WTC11 (cell line): ENCODE results near the gene PIANP.

Experiments used
- TF ChIP-seq, protein P1 (sequence below): sonication (generic); formaldehyde crosslinking; IDR thresholded peaks from 2 replicates; pipeline ENCODE4 v1.8.0; 2022; ENCODE audit warnings: mild to moderate bottlenecking, missing genetic modification reagents
- TF ChIP-seq, protein P2 (sequence below): fragments of 200-600 bp; IDR thresholded peaks from 2 replicates; pipeline ENCODE4 v1.8.0; 2022; ENCODE audit warnings: antibody characterized with exemption
- TF ChIP-seq, protein P3 (sequence below): sonication (generic); formaldehyde crosslinking; IDR thresholded peaks from 2 replicates; pipeline ENCODE4 v1.8.1; 2023; ENCODE audit warnings: mild to moderate bottlenecking, moderate library complexity, missing genetic modification reagents
- TF ChIP-seq, protein P4 (sequence below): sonication (generic); formaldehyde crosslinking; IDR thresholded peaks from 2 replicates; pipeline ENCODE4 v1.8.0; 2022; ENCODE audit warnings: missing genetic modification reagents

DNA sequence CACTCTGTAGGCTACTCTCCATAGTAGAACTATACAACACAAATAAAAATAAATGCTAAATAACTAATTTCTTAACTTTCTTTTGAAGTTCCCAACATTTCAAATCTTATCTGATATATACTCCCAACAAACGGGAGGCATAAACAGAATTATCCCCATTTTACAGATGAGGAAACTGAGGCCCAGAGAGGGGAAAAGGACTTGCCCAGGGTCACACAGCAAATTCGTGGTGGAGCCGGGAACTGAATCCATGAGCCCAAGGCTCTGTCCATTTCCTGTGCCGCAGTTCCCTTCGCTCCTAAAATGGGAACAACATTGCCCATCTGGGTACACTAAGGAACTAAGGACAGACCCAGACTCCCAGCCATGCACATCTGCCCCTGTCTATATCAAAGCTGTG lies 23.7 kb downstream of the PIANP start:
- TF ChIP-seq, protein P1, sequence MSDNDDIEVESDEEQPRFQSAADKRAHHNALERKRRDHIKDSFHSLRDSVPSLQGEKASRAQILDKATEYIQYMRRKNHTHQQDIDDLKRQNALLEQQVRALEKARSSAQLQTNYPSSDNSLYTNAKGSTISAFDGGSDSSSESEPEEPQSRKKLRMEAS (CRISPR knock-in tag) = no peak
- TF ChIP-seq, protein P2, sequence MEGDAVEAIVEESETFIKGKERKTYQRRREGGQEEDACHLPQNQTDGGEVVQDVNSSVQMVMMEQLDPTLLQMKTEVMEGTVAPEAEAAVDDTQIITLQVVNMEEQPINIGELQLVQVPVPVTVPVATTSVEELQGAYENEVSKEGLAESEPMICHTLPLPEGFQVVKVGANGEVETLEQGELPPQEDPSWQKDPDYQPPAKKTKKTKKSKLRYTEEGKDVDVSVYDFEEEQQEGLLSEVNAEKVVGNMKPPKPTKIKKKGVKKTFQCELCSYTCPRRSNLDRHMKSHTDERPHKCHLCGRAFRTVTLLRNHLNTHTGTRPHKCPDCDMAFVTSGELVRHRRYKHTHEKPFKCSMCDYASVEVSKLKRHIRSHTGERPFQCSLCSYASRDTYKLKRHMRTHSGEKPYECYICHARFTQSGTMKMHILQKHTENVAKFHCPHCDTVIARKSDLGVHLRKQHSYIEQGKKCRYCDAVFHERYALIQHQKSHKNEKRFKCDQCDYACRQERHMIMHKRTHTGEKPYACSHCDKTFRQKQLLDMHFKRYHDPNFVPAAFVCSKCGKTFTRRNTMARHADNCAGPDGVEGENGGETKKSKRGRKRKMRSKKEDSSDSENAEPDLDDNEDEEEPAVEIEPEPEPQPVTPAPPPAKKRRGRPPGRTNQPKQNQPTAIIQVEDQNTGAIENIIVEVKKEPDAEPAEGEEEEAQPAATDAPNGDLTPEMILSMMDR = no peak
- TF ChIP-seq, protein P3, sequence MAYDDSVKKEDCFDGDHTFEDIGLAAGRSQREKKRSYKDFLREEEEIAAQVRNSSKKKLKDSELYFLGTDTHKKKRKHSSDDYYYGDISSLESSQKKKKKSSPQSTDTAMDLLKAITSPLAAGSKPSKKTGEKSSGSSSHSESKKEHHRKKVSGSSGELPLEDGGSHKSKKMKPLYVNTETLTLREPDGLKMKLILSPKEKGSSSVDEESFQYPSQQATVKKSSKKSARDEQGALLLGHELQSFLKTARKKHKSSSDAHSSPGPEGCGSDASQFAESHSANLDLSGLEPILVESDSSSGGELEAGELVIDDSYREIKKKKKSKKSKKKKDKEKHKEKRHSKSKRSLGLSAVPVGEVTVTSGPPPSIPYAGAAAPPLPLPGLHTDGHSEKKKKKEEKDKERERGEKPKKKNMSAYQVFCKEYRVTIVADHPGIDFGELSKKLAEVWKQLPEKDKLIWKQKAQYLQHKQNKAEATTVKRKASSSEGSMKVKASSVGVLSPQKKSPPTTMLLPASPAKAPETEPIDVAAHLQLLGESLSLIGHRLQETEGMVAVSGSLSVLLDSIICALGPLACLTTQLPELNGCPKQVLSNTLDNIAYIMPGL (CRISPR knock-in tag) = no peak
- TF ChIP-seq, protein P4, sequence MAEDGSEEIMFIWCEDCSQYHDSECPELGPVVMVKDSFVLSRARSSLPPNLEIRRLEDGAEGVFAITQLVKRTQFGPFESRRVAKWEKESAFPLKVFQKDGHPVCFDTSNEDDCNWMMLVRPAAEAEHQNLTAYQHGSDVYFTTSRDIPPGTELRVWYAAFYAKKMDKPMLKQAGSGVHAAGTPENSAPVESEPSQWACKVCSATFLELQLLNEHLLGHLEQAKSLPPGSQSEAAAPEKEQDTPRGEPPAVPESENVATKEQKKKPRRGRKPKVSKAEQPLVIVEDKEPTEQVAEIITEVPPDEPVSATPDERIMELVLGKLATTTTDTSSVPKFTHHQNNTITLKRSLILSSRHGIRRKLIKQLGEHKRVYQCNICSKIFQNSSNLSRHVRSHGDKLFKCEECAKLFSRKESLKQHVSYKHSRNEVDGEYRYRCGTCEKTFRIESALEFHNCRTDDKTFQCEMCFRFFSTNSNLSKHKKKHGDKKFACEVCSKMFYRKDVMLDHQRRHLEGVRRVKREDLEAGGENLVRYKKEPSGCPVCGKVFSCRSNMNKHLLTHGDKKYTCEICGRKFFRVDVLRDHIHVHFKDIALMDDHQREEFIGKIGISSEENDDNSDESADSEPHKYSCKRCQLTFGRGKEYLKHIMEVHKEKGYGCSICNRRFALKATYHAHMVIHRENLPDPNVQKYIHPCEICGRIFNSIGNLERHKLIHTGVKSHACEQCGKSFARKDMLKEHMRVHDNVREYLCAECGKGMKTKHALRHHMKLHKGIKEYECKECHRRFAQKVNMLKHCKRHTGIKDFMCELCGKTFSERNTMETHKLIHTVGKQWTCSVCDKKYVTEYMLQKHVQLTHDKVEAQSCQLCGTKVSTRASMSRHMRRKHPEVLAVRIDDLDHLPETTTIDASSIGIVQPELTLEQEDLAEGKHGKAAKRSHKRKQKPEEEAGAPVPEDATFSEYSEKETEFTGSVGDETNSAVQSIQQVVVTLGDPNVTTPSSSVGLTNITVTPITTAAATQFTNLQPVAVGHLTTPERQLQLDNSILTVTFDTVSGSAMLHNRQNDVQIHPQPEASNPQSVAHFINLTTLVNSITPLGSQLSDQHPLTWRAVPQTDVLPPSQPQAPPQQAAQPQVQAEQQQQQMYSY (CRISPR knock-in tag) = no peak
